Endodermal cell (in vitro differentiated cells): ENCODE measurements around the gene CPD. TPM values are rescaled to one million over a fixed set of nuclear protein-coding genes. Genes with fewer than 3 reads are reported as not detected.
A peak's percentile ranks its signal among the peaks of the same experiment; 100 is the strongest.

Experiments used
- DNase-seq: peaks from one replicate; pipeline ENCODE4 v3.0.0-alpha.2; 2017
- H3K27ac ChIP-seq: 2 replicates; pipeline ENCODE4 v1.5.1; 2013; ENCODE audit warnings: mild to moderate bottlenecking, low read depth, low read length, moderate library complexity
- H3K27me3 ChIP-seq: 2 replicates; pipeline ENCODE4 v1.6.1; 2013; ENCODE audit warnings: mild to moderate bottlenecking, low read length, moderate library complexity; ENCODE audit not compliant: insufficient read depth, control insufficient read depth, poor library complexity, severe bottlenecking
- H3K36me3 ChIP-seq: 2 replicates; pipeline ENCODE4 v1.7.0; 2013; ENCODE audit warnings: mild to moderate bottlenecking, low read length, moderate library complexity; ENCODE audit not compliant: control insufficient read depth, insufficient read depth
- H3K4me1 ChIP-seq: one replicate; pipeline ENCODE4 v1.7.0; 2013; ENCODE audit warnings: low read length; ENCODE audit not compliant: control insufficient read depth, insufficient read depth
- H3K4me3 ChIP-seq: 2 replicates; pipeline ENCODE4 v1.5.1; 2013; ENCODE audit warnings: mild to moderate bottlenecking, low read length, moderate library complexity
- H3K9ac ChIP-seq: 2 replicates; pipeline ENCODE4 v1.6.1; 2013; ENCODE audit warnings: mild to moderate bottlenecking, low read length, moderate library complexity; ENCODE audit not compliant: poor library complexity, severe bottlenecking; ENCODE audit errors: extremely low read depth
- H3K9me3 ChIP-seq: 2 replicates; pipeline ENCODE4 v1.6.1; 2013; ENCODE audit warnings: mild to moderate bottlenecking, low read length, moderate library complexity; ENCODE audit not compliant: control insufficient read depth
- H3K27ac Mint-ChIP-seq: 2 replicates; pipeline ENCODE4 v1.8.0; 2020; ENCODE audit warnings: mixed read lengths
- H3K27me3 Mint-ChIP-seq: 2 replicates; pipeline ENCODE4 v1.8.0; 2021; ENCODE audit warnings: mild to moderate bottlenecking, mixed read lengths; ENCODE audit not compliant: insufficient read depth
- H3K36me3 Mint-ChIP-seq: 2 replicates; pipeline ENCODE4 v1.8.0; 2020; ENCODE audit warnings: low read depth, mixed read lengths
- H3K4me1 Mint-ChIP-seq: 2 replicates; pipeline ENCODE4 v1.8.0; 2020; ENCODE audit warnings: mixed read lengths
- H3K4me3 Mint-ChIP-seq: 2 replicates; pipeline ENCODE4 v1.8.0; 2020; ENCODE audit warnings: mild to moderate bottlenecking, moderate library complexity, mixed read lengths
- H3K9me3 Mint-ChIP-seq: 2 replicates; pipeline ENCODE4 v1.8.0; 2020; ENCODE audit warnings: mild to moderate bottlenecking, mixed read lengths
- WGBS, 2 experiments: methylation state at CpG; one replicate each; pipeline versions ENCODE4 v1.1.5 to v1.1.7; 2013; ENCODE audit warnings: missing lambda C conversion rate in 2 of 2, mixed read lengths in 1 of 2; ENCODE audit not compliant: insufficient coverage in 1 of 2, insufficient read length in 1 of 2; 5-methylcytosine and 5-hydroxymethylcytosine counted together
- total RNA-seq, 2 donors: library from RNA; stranded (reverse); fragmentation: NEBNext Ultra II Directional in 1 of 2; extraction: Animal tissue kit (Norgen Biotek cat#: 25700) in 1 of 2; gene quantifications; 2 replicates in 1 of 2; 3 replicates in 1 of 2; pipeline ENCODE4 v1.2.1, GENCODE V29; 2021
- TF ChIP-seq, protein P1 (sequence below): fragments of 200-600 bp; sonication (generic); conservative IDR thresholded peaks from 2 replicates; pipeline ENCODE4 v1.5.0; 2021; ENCODE audit warnings: antibody characterized with exemption, mild to moderate bottlenecking

The CPD gene
- total RNA-seq, 2 donors from 2014 or later: 81.7 to 82.1 TPM

DNA sequence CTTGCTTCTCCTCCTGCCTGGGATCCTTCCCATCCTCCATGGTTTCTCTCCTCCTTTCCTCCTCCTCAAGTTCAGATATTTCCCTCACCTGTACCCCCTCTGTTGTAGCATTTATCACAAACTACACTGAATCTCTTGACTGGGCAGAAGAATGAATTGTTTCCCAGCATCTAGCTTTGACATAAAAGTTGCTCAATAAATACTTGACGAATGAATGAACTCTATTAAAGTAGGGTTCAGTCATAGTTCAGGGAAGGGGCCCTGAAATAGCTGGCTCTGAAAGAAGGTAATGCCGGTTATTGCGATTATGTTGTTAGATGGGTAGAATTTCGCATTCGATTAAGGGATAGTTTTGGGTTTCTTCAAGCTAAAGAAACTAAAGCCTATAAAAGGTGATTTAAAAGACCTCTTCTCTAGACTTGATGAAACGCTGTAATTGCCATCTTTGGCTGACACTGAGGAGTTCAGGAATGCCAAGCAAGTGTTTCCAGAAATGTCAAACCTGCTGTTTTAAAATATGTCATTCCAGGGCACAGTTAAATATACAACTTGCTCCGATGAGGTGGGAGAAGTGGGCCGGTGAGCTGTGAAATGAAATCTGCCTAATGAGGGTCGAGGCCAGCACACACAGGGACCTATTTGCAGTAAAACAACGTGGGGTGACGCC lies 1.0 kb upstream of the CPD start:
- TF ChIP-seq, protein P1, sequence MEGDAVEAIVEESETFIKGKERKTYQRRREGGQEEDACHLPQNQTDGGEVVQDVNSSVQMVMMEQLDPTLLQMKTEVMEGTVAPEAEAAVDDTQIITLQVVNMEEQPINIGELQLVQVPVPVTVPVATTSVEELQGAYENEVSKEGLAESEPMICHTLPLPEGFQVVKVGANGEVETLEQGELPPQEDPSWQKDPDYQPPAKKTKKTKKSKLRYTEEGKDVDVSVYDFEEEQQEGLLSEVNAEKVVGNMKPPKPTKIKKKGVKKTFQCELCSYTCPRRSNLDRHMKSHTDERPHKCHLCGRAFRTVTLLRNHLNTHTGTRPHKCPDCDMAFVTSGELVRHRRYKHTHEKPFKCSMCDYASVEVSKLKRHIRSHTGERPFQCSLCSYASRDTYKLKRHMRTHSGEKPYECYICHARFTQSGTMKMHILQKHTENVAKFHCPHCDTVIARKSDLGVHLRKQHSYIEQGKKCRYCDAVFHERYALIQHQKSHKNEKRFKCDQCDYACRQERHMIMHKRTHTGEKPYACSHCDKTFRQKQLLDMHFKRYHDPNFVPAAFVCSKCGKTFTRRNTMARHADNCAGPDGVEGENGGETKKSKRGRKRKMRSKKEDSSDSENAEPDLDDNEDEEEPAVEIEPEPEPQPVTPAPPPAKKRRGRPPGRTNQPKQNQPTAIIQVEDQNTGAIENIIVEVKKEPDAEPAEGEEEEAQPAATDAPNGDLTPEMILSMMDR: no peak
- H3K9ac ChIP-seq: no peak overlapping the region
- no peaks in the 10 kb centered on the region for H3K36me3 ChIP-seq
- whole genome bisulfite sequencing, 2 experiments: 81 to 82% methylated on average over 10 to 11 of the region's 11 CpGs
- no peak overlapping the region for H3K27ac ChIP-seq
- peaks cover 7% of the 10 kb centered on the region for H3K27me3 ChIP-seq
- peaks cover 31% of the 10 kb centered on the region for H3K4me1 Mint-ChIP-seq
- no peaks in the 10 kb centered on the region for H3K36me3 Mint-ChIP-seq
- peak overlapping the region; percentile 92 for H3K4me3 ChIP-seq
- H3K9me3 Mint-ChIP-seq: no peaks in the 10 kb centered on the region
- peak overlapping the region; percentile 92 for H3K27ac Mint-ChIP-seq
- DNase-seq: no peak
- H3K9me3 ChIP-seq: no peaks in the 10 kb centered on the region
- H3K4me3 Mint-ChIP-seq: peak overlapping the region; percentile 77
- H3K27me3 Mint-ChIP-seq: peaks cover 15% of the 10 kb centered on the region
- peaks cover 14% of the 10 kb centered on the region for H3K4me1 ChIP-seq

DNA sequence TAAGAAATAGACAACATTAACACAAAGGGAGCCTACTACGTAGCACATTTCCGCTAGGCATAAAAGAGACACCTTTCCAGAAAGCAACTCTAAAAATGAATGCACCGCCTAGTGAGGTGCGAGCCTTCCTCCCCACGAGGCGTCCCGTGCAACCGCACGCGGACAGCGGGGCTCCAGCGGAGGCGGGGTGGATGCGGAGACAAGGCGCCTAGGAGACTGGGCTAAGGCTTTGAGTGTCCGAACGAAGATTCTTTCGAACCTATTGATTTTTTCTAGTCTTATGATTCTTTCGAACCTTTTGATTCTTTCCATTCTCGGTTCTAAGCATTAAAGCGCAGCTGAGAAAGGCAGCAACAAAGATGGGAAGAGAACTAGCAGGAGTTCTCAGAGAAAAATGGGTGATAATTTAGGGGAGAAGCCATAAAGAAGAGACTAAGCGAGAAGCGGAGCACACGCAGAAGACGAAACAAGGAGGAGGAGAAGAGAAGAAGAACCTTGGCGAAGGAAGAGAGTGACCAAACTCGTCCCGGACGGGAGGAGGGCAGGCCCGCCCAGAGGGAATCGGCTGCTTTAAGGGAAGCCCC lies 394 bp upstream of the CPD start:
- DNase-seq: peak; percentile 81
- H3K27ac ChIP-seq: no peak overlapping the region
- no peaks in the 10 kb centered on the region for H3K36me3 Mint-ChIP-seq
- H3K4me3 Mint-ChIP-seq: peak overlapping the region; percentile 77
- TF ChIP-seq, protein P1: no peak
- H3K4me1 ChIP-seq: peaks cover 14% of the 10 kb centered on the region
- WGBS, 2 experiments: 20 to 30% methylated on average over 24 to 31 of the region's 31 CpGs
- H3K4me1 Mint-ChIP-seq: peaks cover 38% of the 10 kb centered on the region
- H3K9ac ChIP-seq: no peak overlapping the region
- no peaks in the 10 kb centered on the region for H3K9me3 Mint-ChIP-seq
- H3K36me3 ChIP-seq: no peaks in the 10 kb centered on the region
- H3K9me3 ChIP-seq: no peaks in the 10 kb centered on the region
- H3K4me3 ChIP-seq: peak overlapping the region; percentile 92
- peaks cover 7% of the 10 kb centered on the region for H3K27me3 ChIP-seq
- H3K27me3 Mint-ChIP-seq: peaks cover 15% of the 10 kb centered on the region
- H3K27ac Mint-ChIP-seq: peak overlapping the region; percentile 92

DNA sequence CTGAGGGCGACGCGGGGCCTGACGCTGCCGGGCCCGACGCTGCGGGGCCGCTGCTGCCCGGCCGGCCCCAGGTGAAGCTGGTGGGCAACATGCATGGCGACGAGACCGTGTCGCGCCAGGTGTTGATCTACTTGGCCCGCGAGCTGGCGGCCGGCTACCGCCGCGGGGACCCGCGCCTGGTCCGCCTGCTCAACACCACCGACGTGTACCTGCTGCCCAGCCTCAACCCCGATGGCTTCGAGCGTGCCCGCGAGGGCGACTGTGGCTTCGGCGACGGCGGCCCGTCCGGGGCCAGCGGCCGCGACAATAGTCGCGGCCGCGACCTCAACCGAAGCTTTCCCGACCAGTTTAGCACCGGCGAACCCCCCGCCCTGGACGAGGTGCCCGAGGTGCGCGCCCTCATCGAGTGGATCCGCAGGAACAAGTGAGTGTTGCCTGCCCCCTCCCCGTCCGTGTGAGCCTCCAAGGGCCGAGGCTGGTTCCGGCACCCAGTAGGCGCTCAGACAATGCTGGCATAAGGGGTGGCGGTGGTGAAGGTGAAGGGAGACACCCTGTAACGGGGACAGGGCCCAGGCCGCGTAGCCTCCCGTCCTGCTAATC lies 676 bp downstream of the CPD start:
- Histone ChIP-seq H3K9me3 (no peaks in the 10 kb centered on the region), H3K4me1 (peaks cover 18% of the 10 kb centered on the region), H3K27ac (no peak overlapping the region), H3K4me3 (peak overlapping the region; percentile 92), H3K27me3 (peaks cover 7% of the 10 kb centered on the region), H3K9ac (peak overlapping the region; percentile 61), H3K36me3 (no peaks in the 10 kb centered on the region)
- 0% methylated on average over 29 to 68 of the region's 68 CpGs for WGBS, 2 experiments
- peak; percentile 77 for DNase-seq
- no peak overlapping the region for H3K27ac Mint-ChIP-seq
- no peaks in the 10 kb centered on the region for H3K9me3 Mint-ChIP-seq
- peak overlapping the region; percentile 77 for H3K4me3 Mint-ChIP-seq
- no peaks in the 10 kb centered on the region for H3K36me3 Mint-ChIP-seq
- peaks cover 15% of the 10 kb centered on the region for H3K27me3 Mint-ChIP-seq
- peaks cover 45% of the 10 kb centered on the region for H3K4me1 Mint-ChIP-seq
- TF ChIP-seq, protein P1: no peak
